Stimulated activated naive CD8-positive, alpha-beta T cell treated with anti-CD3 and anti-CD28 coated beads, Interleukin-15, amount 100 ng/mL, for 72 hours (primary cell): ENCODE data around the gene DNMT3A.

Source experiments
- ATAC-seq: fragments of 150-1000 bp; cut with Tn5 transposase; 2 replicates; pipeline ENCODE4 v1.10.0; 2021; ENCODE audit warnings: mild to moderate bottlenecking, moderate library complexity
- DNase-seq, 2 donors: peaks; one replicate each; pipeline ENCODE4 v3.0.0; 2021 to 2022
- H3K27ac Mint-ChIP-seq, 2 donors: one replicate each; pipeline ENCODE4 v1.8.0; 2022; ENCODE audit warnings: mild to moderate bottlenecking in 2 of 2, mixed read lengths in 2 of 2, moderate library complexity in 2 of 2
- H3K27me3 Mint-ChIP-seq: one replicate; pipeline ENCODE4 v1.8.0; 2022; ENCODE audit warnings: mixed read lengths
- H3K4me1 Mint-ChIP-seq: one replicate; pipeline ENCODE4 v1.8.0; 2022; ENCODE audit warnings: mild to moderate bottlenecking, mixed read lengths
- H3K4me3 Mint-ChIP-seq, 2 donors: one replicate each; pipeline ENCODE4 v1.8.0; 2022; ENCODE audit warnings: mild to moderate bottlenecking in 2 of 2, mixed read lengths in 2 of 2, moderate library complexity in 1 of 2
- H3K9me3 Mint-ChIP-seq, 2 donors: one replicate each; pipeline ENCODE4 v1.8.0; 2022; ENCODE audit warnings: mixed read lengths in 2 of 2

Gene DNMT3A

GRCh38 chr2:25340181-25340921 lies 1.4 kb downstream of the DNMT3A start:
- Mint-ChIP-seq H3K27ac (peak overlapping the region; percentile 86 to 97), H3K4me1 (peaks cover 71% of the 10 kb centered on the region), H3K4me3 (peak overlapping the region; percentile 75 to 85), H3K27me3 (no peaks in the 10 kb centered on the region), H3K9me3 (no peaks in the 10 kb centered on the region)
- DNase-seq (peak in 1 of 2 donors; percentile 29), ATAC-seq (peak; percentile 2)

- H3K4me3 Mint-ChIP-seq = peak overlapping the region; percentile 75 to 85
- ATAC-seq (no peak), DNase-seq (no peak)
- H3K9me3 Mint-ChIP-seq = no peaks in the 10 kb centered on the region
- peak overlapping the region; percentile 77 to 97 for H3K27ac Mint-ChIP-seq
- peaks cover 72% of the 10 kb centered on the region for H3K4me1 Mint-ChIP-seq
- H3K27me3 Mint-ChIP-seq = no peaks in the 10 kb centered on the region
Observed at GRCh38 chr2:25339791-25340180, 1.9 kb downstream of the DNMT3A start.

- H3K27ac Mint-ChIP-seq = peak overlapping the region in 1 of 2 donors; percentile 97
- no peaks in the 10 kb centered on the region for H3K27me3 Mint-ChIP-seq
- H3K4me3 Mint-ChIP-seq = peak overlapping the region; percentile 24 to 85
- H3K9me3 Mint-ChIP-seq = no peaks in the 10 kb centered on the region
- no peak for ATAC-seq
- no peak for DNase-seq
- peaks cover 73% of the 10 kb centered on the region for H3K4me1 Mint-ChIP-seq
Observed at GRCh38 chr2:25339211-25339674, 2.5 kb downstream of the DNMT3A start.

GRCh38 chr2:25338401-25338800 lies 3.3 kb downstream of the DNMT3A start:
- Mint-ChIP-seq H3K27ac (peak overlapping the region in 1 of 2 donors; percentile 28), H3K9me3 (no peaks in the 10 kb centered on the region), H3K4me3 (peak overlapping the region; percentile 30 to 68), H3K4me1 (peaks cover 78% of the 10 kb centered on the region), H3K27me3 (no peaks in the 10 kb centered on the region)
- no peak for DNase-seq
- ATAC-seq = no peak

- Mint-ChIP-seq H3K27me3 (no peaks in the 10 kb centered on the region), H3K4me1 (peaks cover 78% of the 10 kb centered on the region), H3K9me3 (no peaks in the 10 kb centered on the region), H3K4me3 (peak overlapping the region; percentile 30 to 68), H3K27ac (peak overlapping the region; percentile 47 to 65)
- no peak for DNase-seq
- ATAC-seq = no peak
Observed at GRCh38 chr2:25337891-25338290, 3.8 kb downstream of the DNMT3A start.

- Mint-ChIP-seq H3K27ac (peak overlapping the region in 1 of 2 donors; percentile 47), H3K4me3 (peak overlapping the region; percentile 30 to 68), H3K9me3 (no peaks in the 10 kb centered on the region), H3K4me1 (peaks cover 78% of the 10 kb centered on the region), H3K27me3 (no peaks in the 10 kb centered on the region)
- ATAC-seq = no peak
- DNase-seq = no peak
Observed at GRCh38 chr2:25337276-25337675, 4.4 kb downstream of the DNMT3A start.

- ATAC-seq (no peak), DNase-seq (no peak)
- Mint-ChIP-seq H3K27ac (no peak overlapping the region), H3K27me3 (no peaks in the 10 kb centered on the region), H3K4me1 (peaks cover 86% of the 10 kb centered on the region), H3K9me3 (no peaks in the 10 kb centered on the region), H3K4me3 (peak overlapping the region; percentile 30 to 68)
Observed at GRCh38 chr2:25336383-25336841, 5.3 kb downstream of the DNMT3A start.

- DNase-seq (no peak), ATAC-seq (no peak)
- Mint-ChIP-seq H3K4me3 (peak overlapping the region in 1 of 2 donors; percentile 68), H3K27ac (no peak overlapping the region), H3K4me1 (peaks cover 91% of the 10 kb centered on the region), H3K9me3 (no peaks in the 10 kb centered on the region), H3K27me3 (no peaks in the 10 kb centered on the region)
Observed at GRCh38 chr2:25335971-25336370, 5.8 kb downstream of the DNMT3A start.

GRCh38 chr2:25335204-25335603 lies 6.5 kb downstream of the DNMT3A start:
- Mint-ChIP-seq H3K27ac (peak overlapping the region in 1 of 2 donors; percentile 34), H3K9me3 (no peaks in the 10 kb centered on the region), H3K4me1 (peaks cover 99% of the 10 kb centered on the region), H3K27me3 (no peaks in the 10 kb centered on the region), H3K4me3 (peak overlapping the region; percentile 16 to 20)
- no peak for ATAC-seq
- DNase-seq = no peak

- no peak overlapping the region for H3K27ac Mint-ChIP-seq
- peak overlapping the region; percentile 30 to 36 for H3K4me3 Mint-ChIP-seq
- no peaks in the 10 kb centered on the region for H3K27me3 Mint-ChIP-seq
- H3K4me1 Mint-ChIP-seq = peaks cover 100% of the 10 kb centered on the region
- DNase-seq (no peak), ATAC-seq (no peak)
- no peaks in the 10 kb centered on the region for H3K9me3 Mint-ChIP-seq
Observed at GRCh38 chr2:25334482-25334881, 7.2 kb downstream of the DNMT3A start.

- Mint-ChIP-seq H3K4me1 (peaks cover 98% of the 10 kb centered on the region), H3K27ac (no peak overlapping the region), H3K27me3 (no peaks in the 10 kb centered on the region), H3K9me3 (no peaks in the 10 kb centered on the region), H3K4me3 (no peak overlapping the region)
- no peak for DNase-seq
- no peak for ATAC-seq
Observed at GRCh38 chr2:25333981-25334380, 7.7 kb downstream of the DNMT3A start.

- H3K9me3 Mint-ChIP-seq = peaks cover 3 to 7% of the 10 kb centered on the region in 2 donors
- peaks cover 92% of the 10 kb centered on the region for H3K4me1 Mint-ChIP-seq
- no peak overlapping the region for H3K4me3 Mint-ChIP-seq
- no peaks in the 10 kb centered on the region for H3K27me3 Mint-ChIP-seq
- H3K27ac Mint-ChIP-seq = peak overlapping the region; percentile 54 to 64
- ATAC-seq = no peak
- no peak for DNase-seq
Observed at GRCh38 chr2:25332571-25332970, 9.2 kb downstream of the DNMT3A start.

- Mint-ChIP-seq H3K27me3 (no peaks in the 10 kb centered on the region), H3K9me3 (peaks cover 6 to 15% of the 10 kb centered on the region in 2 donors), H3K27ac (peak overlapping the region in 1 of 2 donors; percentile 64), H3K4me3 (peak overlapping the region; percentile 36 to 67), H3K4me1 (peaks cover 85% of the 10 kb centered on the region)
- ATAC-seq = peak; percentile 82
- DNase-seq = peak in 1 of 2 donors; percentile 55
Observed at GRCh38 chr2:25331686-25332365, 9.9 kb downstream of the DNMT3A start.

- Mint-ChIP-seq H3K4me1 (peaks cover 76% of the 10 kb centered on the region), H3K4me3 (no peak overlapping the region), H3K9me3 (peaks cover 10 to 22% of the 10 kb centered on the region in 2 donors), H3K27me3 (no peaks in the 10 kb centered on the region), H3K27ac (no peak overlapping the region)
- no peak for ATAC-seq
- no peak for DNase-seq
Observed at GRCh38 chr2:25330937-25331336, 10.8 kb downstream of the DNMT3A start.

- DNase-seq = no peak
- ATAC-seq = no peak
- peaks cover 13 to 28% of the 10 kb centered on the region in 2 donors for H3K9me3 Mint-ChIP-seq
- no peak overlapping the region for H3K27ac Mint-ChIP-seq
- no peaks in the 10 kb centered on the region for H3K27me3 Mint-ChIP-seq
- H3K4me3 Mint-ChIP-seq = no peak overlapping the region
- H3K4me1 Mint-ChIP-seq = peaks cover 76% of the 10 kb centered on the region
Observed at GRCh38 chr2:25330273-25330672, 11.5 kb downstream of the DNMT3A start.
